K562 (cell line): Measurements from ENCODE around the gene TBX1. TPM values are rescaled to one million over a fixed set of nuclear protein-coding genes. Genes with fewer than 3 reads are reported as not detected.

Source experiments
- ARHGAP35 ChIP-seq: fragments of 450-650 bp; IDR thresholded peaks from 2 replicates; pipeline ENCODE4 v1.6.1; 2018; ENCODE audit not compliant: partially characterized antibody
- E4F1 ChIP-seq: fragments of 250-450 bp; sonication (Bioruptor Pico); IDR thresholded peaks from 2 replicates; pipeline ENCODE4 v1.5.0; 2021; ENCODE audit warnings: mild to moderate bottlenecking, borderline replicate concordance
- EP300 ChIP-seq: IDR thresholded peaks from 2 replicates; pipeline ENCODE4 v1.6.1; 2012; ENCODE audit warnings: low read length, improper control_type of control experiment
- GABPA ChIP-seq: fragments of 200-800 bp; sonication (Bioruptor generic); conservative IDR thresholded peaks from 2 replicates; pipeline ENCODE4 v1.6.1; 2016; ENCODE audit warnings: low read depth, missing genetic modification characterization, missing compliant biosample characterization
- GATA2 ChIP-seq: sonication (generic); formaldehyde crosslinking; IDR thresholded peaks from 2 replicates; pipeline ENCODE4 v1.4.0; 2020; ENCODE audit warnings: mild to moderate bottlenecking, missing genetic modification reagents
- KDM4B ChIP-seq, 2 experiments: fragments of 450-650 bp in 1 of 2; sonication (generic) in 1 of 2; IDR thresholded peaks; 2 replicates each; pipeline ENCODE4 v1.6.1; 2016 to 2017; ENCODE audit warnings: borderline replicate concordance in 2 of 2, antibody characterized with exemption in 1 of 2, low read depth in 1 of 2, mild to moderate bottlenecking in 1 of 2
- KLF13 ChIP-seq: fragments of 450-650 bp; IDR thresholded peaks from 2 replicates; pipeline ENCODE4 v1.6.1; 2016; ENCODE audit warnings: missing genetic modification characterization, low read depth, mild to moderate bottlenecking, missing compliant biosample characterization, moderate library complexity, borderline replicate concordance
- MYC ChIP-seq, 2 experiments: fragments of 250-450 bp in 1 of 2; sonication (Bioruptor Pico) in 1 of 2; IDR thresholded peaks; 2 replicates each; pipeline versions ENCODE4 v1.5.1 to v1.6.1; 2012 to 2021; ENCODE audit warnings: low read depth in 2 of 2, borderline replicate concordance in 1 of 2, improper control_type of control experiment in 1 of 2, low read length in 1 of 2, mild to moderate bottlenecking in 1 of 2, moderate library complexity in 1 of 2
- POLR2G ChIP-seq: fragments of 200-400 bp; formaldehyde crosslinking; IDR thresholded peaks from 2 replicates; pipeline ENCODE4 v1.6.1; 2017; ENCODE audit warnings: low read depth, mild to moderate bottlenecking, antibody characterized with exemption, low read length, moderate library complexity
- SAP30 ChIP-seq: fragments of 200-600 bp; sonication (generic); IDR thresholded peaks from 2 replicates; pipeline ENCODE4 v1.6.1; 2012; ENCODE audit warnings: borderline replicate concordance, low read depth, mild to moderate bottlenecking, moderate library complexity, low read length, control low read depth, inconsistent platforms; ENCODE audit not compliant: insufficient read depth, poor library complexity, severe bottlenecking
- SNRNP70 ChIP-seq: fragments of 200-400 bp; formaldehyde crosslinking; optimal IDR thresholded peaks from 2 replicates; pipeline ENCODE3; 2017; ENCODE audit warnings: low read depth, low read length
- TAF15 ChIP-seq: fragments of 200-400 bp; formaldehyde crosslinking; IDR thresholded peaks from 2 replicates; pipeline ENCODE4 v1.6.1; 2017; ENCODE audit warnings: mild to moderate bottlenecking, low read depth, low read length, moderate library complexity
- TCF15 ChIP-seq: fragments of 250-450 bp; sonication (Bioruptor Pico); IDR thresholded peaks from 2 replicates; pipeline ENCODE4 v1.8.0; 2022; ENCODE audit warnings: moderate library complexity, mild to moderate bottlenecking, inconsistent platforms
- ZBTB9 ChIP-seq: fragments of 450-650 bp; formaldehyde crosslinking; IDR thresholded peaks from 2 replicates; pipeline ENCODE4 v1.4.0; 2020; ENCODE audit warnings: mild to moderate bottlenecking, moderate library complexity
- ZFP36 ChIP-seq: fragments of 150-350 bp; IDR thresholded peaks from 2 replicates; pipeline ENCODE4 v1.6.1; 2018; ENCODE audit warnings: low read length, low read depth; ENCODE audit not compliant: partially characterized antibody
- ZNF23 ChIP-seq: fragments of 250-450 bp; sonication (Bioruptor Pico); IDR thresholded peaks from 2 replicates; pipeline ENCODE4 v1.4.0; 2020; ENCODE audit warnings: mild to moderate bottlenecking
- ZNF280B ChIP-seq: fragments of 250-450 bp; sonication (Bioruptor Pico); IDR thresholded peaks from 2 replicates; pipeline ENCODE4 v1.5.1; 2021; ENCODE audit warnings: mild to moderate bottlenecking
- ZSCAN29 ChIP-seq: fragments of 450-650 bp; IDR thresholded peaks from 2 replicates; pipeline ENCODE4 v1.6.1; 2017
- polyA plus RNA-seq, 8 experiments: library from polyadenylated mRNA; depleted of rRNA in 4 of 8; stranded (reverse) in 5 of 8; unstranded in 3 of 8; fragments of >200 nt; fragmentation: Nextera tagmentation in 2 of 8; fragmentation: Illumina TruSeq in 1 of 8; extraction: Ambion mirVana in 2 of 8; extraction: Trizol in 1 of 8; gene quantifications; 2 replicates each; pipeline versions ENCODE4 v1.2.1 to v1.2.3, GENCODE V29; 2011 to 2014; ENCODE audit warnings: inconsistent platforms in 1 of 8, missing spikeins in 1 of 8
- total RNA-seq, 7 experiments: library from RNA; depleted of rRNA in 6 of 7; stranded (reverse); fragments of >200 nt in 6 of 7; fragmentation: Illumina TruSeq in 2 of 7; extraction: Trizol in 2 of 7; gene quantifications; 2 replicates each; pipeline versions ENCODE4 v1.2.1 to v1.2.3, GENCODE V29; 2011 to 2021; ENCODE audit warnings: low replicate concordance in 1 of 7
- TF ChIP-seq, protein P1 (sequence below): fragments of 450-650 bp; formaldehyde crosslinking; conservative IDR thresholded peaks from 2 replicates; pipeline ENCODE4 v1.4.0; 2022; ENCODE audit warnings: mild to moderate bottlenecking, missing genetic modification characterization

The TBX1 gene
- total and polyA plus RNA-seq, 9 of the 15 experiments (the other 6 are each of a cell fraction or from before 2014, with no cell fraction given): 0.07 to 35.0 (median 3.9) TPM

DNA sequence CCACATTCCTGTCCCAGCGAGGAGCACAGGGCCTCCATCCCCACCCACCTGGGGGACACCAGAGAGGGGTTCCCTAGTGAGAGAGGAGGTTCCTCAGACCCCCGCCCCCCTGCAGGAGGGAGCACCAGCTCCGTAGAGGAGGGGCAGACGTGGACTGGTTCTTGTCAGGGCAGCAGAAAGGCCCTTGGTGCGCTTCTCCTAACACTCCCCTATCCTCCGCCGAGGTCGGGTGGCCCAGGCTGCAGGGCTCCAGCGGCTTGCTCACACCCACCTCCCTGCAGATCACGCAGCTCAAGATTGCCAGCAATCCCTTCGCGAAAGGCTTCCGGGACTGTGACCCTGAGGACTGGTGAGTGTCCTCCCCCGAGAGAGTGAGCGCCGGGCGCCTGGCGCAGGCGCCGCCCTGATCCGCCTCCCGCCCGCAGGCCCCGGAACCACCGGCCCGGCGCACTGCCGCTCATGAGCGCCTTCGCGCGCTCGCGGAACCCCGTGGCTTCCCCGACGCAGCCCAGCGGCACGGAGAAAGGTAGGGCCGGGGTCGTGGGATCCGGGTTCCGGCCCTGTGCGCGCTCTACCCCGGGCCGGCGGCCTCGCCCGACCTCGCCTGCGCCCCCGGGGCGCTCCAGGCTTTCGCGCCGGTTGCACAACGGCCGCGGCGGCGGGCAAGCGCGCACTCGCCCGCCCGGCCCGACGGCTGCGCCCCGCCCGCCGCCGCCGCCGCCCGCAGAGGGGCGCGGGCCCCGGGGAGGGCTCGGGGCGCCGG, 5.1 kb downstream of the TBX1 start (continued):
- TF ChIP-seq ZNF280B (no peak), TCF15 (CRISPR knock-in tag) (no peak), ZFP36 (no peak), ZSCAN29 (no peak), GATA2 (CRISPR knock-in tag) (no peak), SNRNP70 (peak; percentile 4), SAP30 (no peak), GABPA (tag) (peak; percentile 47), KDM4B (IDR thresholded peaks at IDR 0.05; ENCODE audit: borderline replicate concordance in 2 of 2, low read depth in 1 of 2) (no peak), POLR2G (peak; percentile 44), ZNF23 (CRISPR knock-in tag) (no peak), EP300 (no peak), KLF13 (tag) (0 out of 2 replicates have a peak, but pooled peaks have one; percentile 14), TAF15 (no peak), ZBTB9 (CRISPR knock-in tag) (no peak), E4F1 (CRISPR knock-in tag) (no peak), ARHGAP35 (no peak), MYC (IDR thresholded peaks at IDR 0.05; ENCODE audit: low read depth, low read length) (0 out of 2 replicates have a peak, but pooled peaks have one; percentile 8), MYC (CRISPR knock-in tag; IDR thresholded peaks at IDR 0.05; ENCODE audit: borderline replicate concordance, low read depth) (0 out of 2 replicates have a peak, but pooled peaks have one; percentile 38)
- TF ChIP-seq, protein P1, sequence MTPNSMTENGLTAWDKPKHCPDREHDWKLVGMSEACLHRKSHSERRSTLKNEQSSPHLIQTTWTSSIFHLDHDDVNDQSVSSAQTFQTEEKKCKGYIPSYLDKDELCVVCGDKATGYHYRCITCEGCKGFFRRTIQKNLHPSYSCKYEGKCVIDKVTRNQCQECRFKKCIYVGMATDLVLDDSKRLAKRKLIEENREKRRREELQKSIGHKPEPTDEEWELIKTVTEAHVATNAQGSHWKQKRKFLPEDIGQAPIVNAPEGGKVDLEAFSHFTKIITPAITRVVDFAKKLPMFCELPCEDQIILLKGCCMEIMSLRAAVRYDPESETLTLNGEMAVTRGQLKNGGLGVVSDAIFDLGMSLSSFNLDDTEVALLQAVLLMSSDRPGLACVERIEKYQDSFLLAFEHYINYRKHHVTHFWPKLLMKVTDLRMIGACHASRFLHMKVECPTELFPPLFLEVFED (CRISPR knock-in tag): no peak
